K562 (cell line): ENCODE results near the gene NNAT.

Source experiments
- AFF1 ChIP-seq, 2 experiments: fragments of 450-650 bp; IDR thresholded peaks; 2 replicates each; pipeline ENCODE4 v1.6.1; 2018; ENCODE audit warnings: mild to moderate bottlenecking in 2 of 2, low read depth in 1 of 2; ENCODE audit not compliant: partially characterized antibody in 2 of 2
- CREB1 ChIP-seq, 2 experiments: sonication (generic) in 1 of 2; formaldehyde crosslinking in 1 of 2; IDR thresholded peaks; 2 replicates each; pipeline versions ENCODE4 v1.6.1 to v1.8.0; 2012 to 2022; ENCODE audit warnings: inconsistent platforms in 1 of 2, mild to moderate bottlenecking in 1 of 2, missing genetic modification reagents in 1 of 2, moderate library complexity in 1 of 2
- CTCF ChIP-seq, 3 experiments: IDR thresholded peaks in 2 of 3; conservative IDR thresholded peaks in 1 of 3; 2 replicates each; pipeline ENCODE4 v1.5.1; 2011 to 2012; ENCODE audit warnings: low read length in 3 of 3, mild to moderate bottlenecking in 3 of 3, control low read depth in 2 of 3, improper control_type of control experiment in 1 of 3, inconsistent platforms in 1 of 3, low read depth in 1 of 3, mixed read lengths in 1 of 3, moderate library complexity in 1 of 3; ENCODE audit not compliant: insufficient read depth in 2 of 3
- ELK1 ChIP-seq: sonication (generic); formaldehyde crosslinking; IDR thresholded peaks from 2 replicates; pipeline ENCODE4 v1.8.1; 2022; ENCODE audit warnings: missing genetic modification reagents
- ETV6 ChIP-seq, 3 experiments: fragments of 150-350 bp in 1 of 3; sonication (generic) in 1 of 3; formaldehyde crosslinking in 1 of 3; IDR thresholded peaks; 2 replicates each; pipeline versions ENCODE4 v1.6.1 to v1.8.0; 2014 to 2022; ENCODE audit warnings: borderline replicate concordance in 2 of 3, low read depth in 2 of 3, antibody characterized with exemption in 1 of 3, low read length in 1 of 3, mild to moderate bottlenecking in 1 of 3, missing genetic modification reagents in 1 of 3
- FOXK2 ChIP-seq, 2 experiments: fragments of 450-650 bp; IDR thresholded peaks in 1 of 2; conservative IDR thresholded peaks in 1 of 2; 2 replicates each; pipeline ENCODE4 v1.6.1; 2016; ENCODE audit warnings: low read depth in 2 of 2, mild to moderate bottlenecking in 1 of 2
- HCFC1 ChIP-seq: IDR thresholded peaks from 2 replicates; pipeline ENCODE4 v1.6.1; 2012; ENCODE audit warnings: low read depth, low read length, improper control_type of control experiment
- MAX ChIP-seq: sonication (generic); formaldehyde crosslinking; IDR thresholded peaks from 2 replicates; pipeline ENCODE4 v1.9.0; 2022; ENCODE audit warnings: mild to moderate bottlenecking, missing genetic modification reagents
- MYNN ChIP-seq, 2 experiments: sonication (generic); formaldehyde crosslinking in 1 of 2; IDR thresholded peaks; 2 replicates each; pipeline versions ENCODE4 v1.5.0 to v1.6.1; 2016 to 2020; ENCODE audit warnings: antibody characterized with exemption in 1 of 2, missing genetic modification reagents in 1 of 2
- PHB2 ChIP-seq: fragments of 450-650 bp; IDR thresholded peaks from 2 replicates; pipeline ENCODE4 v1.6.1; 2017; ENCODE audit warnings: low read depth
- POLR2AphosphoS5 ChIP-seq: IDR thresholded peaks from 2 replicates; pipeline ENCODE4 v1.6.1; 2011; ENCODE audit warnings: mild to moderate bottlenecking, low read depth, low read length, moderate library complexity; ENCODE audit not compliant: control insufficient read depth, insufficient read depth
- ZC3H11A ChIP-seq: IDR thresholded peaks from 2 replicates; pipeline ENCODE4 v1.6.1; 2012; ENCODE audit warnings: low read depth, low read length, improper control_type of control experiment
- ZNF217 ChIP-seq: sonication (generic); formaldehyde crosslinking; IDR thresholded peaks from 2 replicates; pipeline ENCODE4 v1.8.0; 2022; ENCODE audit warnings: mild to moderate bottlenecking, missing genetic modification reagents
- TF ChIP-seq, protein P1 (sequence below): fragments of 150-350 bp; IDR thresholded peaks from 2 replicates; pipeline ENCODE4 v1.6.1; 2014; ENCODE audit warnings: low read depth, mild to moderate bottlenecking, low read length, borderline replicate concordance

- TF ChIP-seq AFF1 (IDR thresholded peaks at IDR 0.05; ENCODE audit: low read depth in 1 of 2, partially characterized antibody in 2 of 2) (no peak), POLR2AphosphoS5 (no peak), ZNF217 (CRISPR knock-in tag) (no peak), CREB1 (IDR thresholded peaks at IDR 0.05) (no peak), CREB1 (CRISPR knock-in tag; IDR thresholded peaks at IDR 0.05) (no peak), HCFC1 (no peak), FOXK2 (conservative IDR thresholded peaks at IDR 0.05 in 1 of 2, IDR thresholded peaks at IDR 0.05 in 1 of 2; ENCODE audit: low read depth in 2 of 2) (no peak), ETV6 (IDR thresholded peaks at IDR 0.05; ENCODE audit: borderline replicate concordance in 1 of 2, low read depth in 2 of 2, low read length in 1 of 2) (no peak), ETV6 (CRISPR knock-in tag; IDR thresholded peaks at IDR 0.05; ENCODE audit: borderline replicate concordance) (no peak), ELK1 (CRISPR knock-in tag) (no peak), MAX (CRISPR knock-in tag) (no peak), MYNN (IDR thresholded peaks at IDR 0.05) (no peak), MYNN (CRISPR knock-in tag; IDR thresholded peaks at IDR 0.05) (no peak), CTCF (IDR thresholded peaks at IDR 0.05 in 2 of 3, conservative IDR thresholded peaks at IDR 0.05 in 1 of 3; ENCODE audit: insufficient read depth in 2 of 3, low read depth in 1 of 3, low read length in 3 of 3) (no peak), PHB2 (no peak), ZC3H11A (no peak)
- TF ChIP-seq, protein P1, sequence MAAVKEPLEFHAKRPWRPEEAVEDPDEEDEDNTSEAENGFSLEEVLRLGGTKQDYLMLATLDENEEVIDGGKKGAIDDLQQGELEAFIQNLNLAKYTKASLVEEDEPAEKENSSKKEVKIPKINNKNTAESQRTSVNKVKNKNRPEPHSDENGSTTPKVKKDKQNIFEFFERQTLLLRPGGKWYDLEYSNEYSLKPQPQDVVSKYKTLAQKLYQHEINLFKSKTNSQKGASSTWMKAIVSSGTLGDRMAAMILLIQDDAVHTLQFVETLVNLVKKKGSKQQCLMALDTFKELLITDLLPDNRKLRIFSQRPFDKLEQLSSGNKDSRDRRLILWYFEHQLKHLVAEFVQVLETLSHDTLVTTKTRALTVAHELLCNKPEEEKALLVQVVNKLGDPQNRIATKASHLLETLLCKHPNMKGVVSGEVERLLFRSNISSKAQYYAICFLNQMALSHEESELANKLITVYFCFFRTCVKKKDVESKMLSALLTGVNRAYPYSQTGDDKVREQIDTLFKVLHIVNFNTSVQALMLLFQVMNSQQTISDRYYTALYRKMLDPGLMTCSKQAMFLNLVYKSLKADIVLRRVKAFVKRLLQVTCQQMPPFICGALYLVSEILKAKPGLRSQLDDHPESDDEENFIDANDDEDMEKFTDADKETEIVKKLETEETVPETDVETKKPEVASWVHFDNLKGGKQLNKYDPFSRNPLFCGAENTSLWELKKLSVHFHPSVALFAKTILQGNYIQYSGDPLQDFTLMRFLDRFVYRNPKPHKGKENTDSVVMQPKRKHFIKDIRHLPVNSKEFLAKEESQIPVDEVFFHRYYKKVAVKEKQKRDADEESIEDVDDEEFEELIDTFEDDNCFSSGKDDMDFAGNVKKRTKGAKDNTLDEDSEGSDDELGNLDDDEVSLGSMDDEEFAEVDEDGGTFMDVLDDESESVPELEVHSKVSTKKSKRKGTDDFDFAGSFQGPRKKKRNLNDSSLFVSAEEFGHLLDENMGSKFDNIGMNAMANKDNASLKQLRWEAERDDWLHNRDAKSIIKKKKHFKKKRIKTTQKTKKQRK = no peak
Observed at GRCh38 chr20:37531856-37532255, 10.8 kb downstream of the NNAT start.
